Activated CD4-positive, alpha-beta T cell treated with anti-CD3 and anti-CD28 coated beads, Interleukin-2, amount 10 ng/mL, durations not matched to agents 7 days and 5 days (primary cell): ENCODE data around the gene RPL35A. TPM values are rescaled to one million over a fixed set of nuclear protein-coding genes. Genes with fewer than 3 reads are reported as not detected.

ENCODE experiments used
- CTCF ChIA-PET: fragments of 350-600 bp; sonication (Branson Sonifier 250); formaldehyde crosslinking; loops from one replicate; lab custom pipeline; 2021; ENCODE audit warnings: antibody characterized with exemption; lab: Charles Lee
- POLR2A ChIA-PET: fragments of 350-600 bp; sonication (Branson Sonifier 250); formaldehyde crosslinking; loops from one replicate; lab custom pipeline; 2021; ENCODE audit warnings: antibody characterized with exemption; lab: Charles Lee
- DNase-seq: peaks from one replicate; pipeline ENCODE4 v3.0.0-alpha.2; 2020
- H3K27ac Mint-ChIP-seq: one replicate; pipeline ENCODE4 v1.8.0; 2021; ENCODE audit warnings: mild to moderate bottlenecking, moderate library complexity, mixed read lengths
- H3K27me3 Mint-ChIP-seq: one replicate; pipeline ENCODE4 v1.8.0; 2021; ENCODE audit warnings: mixed read lengths
- H3K36me3 Mint-ChIP-seq: one replicate; pipeline ENCODE4 v1.8.0; 2021; ENCODE audit warnings: low read depth, mixed read lengths
- H3K4me1 Mint-ChIP-seq: one replicate; pipeline ENCODE4 v1.8.0; 2021; ENCODE audit warnings: mixed read lengths
- H3K4me3 Mint-ChIP-seq: one replicate; pipeline ENCODE4 v1.8.0; 2021; ENCODE audit warnings: mild to moderate bottlenecking, moderate library complexity, mixed read lengths
- H3K9me3 Mint-ChIP-seq: one replicate; pipeline ENCODE4 v1.8.0; 2021; ENCODE audit warnings: mixed read lengths
- total RNA-seq, 2 experiments: library from RNA; stranded (reverse); gene quantifications; one replicate each; pipeline ENCODE4 v1.2.3, GENCODE V29; 2021

RPL35A gene
- total RNA-seq, 2 experiments from 2014 or later, result 926 to 993 TPM

- Mint-ChIP-seq H3K9me3 (peaks cover 3% of the 10 kb centered on the region), H3K4me1 (no peaks in the 10 kb centered on the region), H3K27me3 (no peaks in the 10 kb centered on the region), H3K27ac (no peak overlapping the region), H3K36me3 (no peaks in the 10 kb centered on the region), H3K4me3 (no peak overlapping the region)
- ChIA-PET POLR2A (no interaction called here), CTCF (no interaction called here)
- DNase-seq, result no peak
Measured at GRCh38 chr3:197975311-197975710, 25.3 kb downstream of the RPL35A start.

- Mint-ChIP-seq H3K27ac (no peak overlapping the region), H3K4me3 (no peak overlapping the region), H3K4me1 (peaks cover 14% of the 10 kb centered on the region), H3K27me3 (no peaks in the 10 kb centered on the region), H3K36me3 (no peaks in the 10 kb centered on the region), H3K9me3 (no peaks in the 10 kb centered on the region)
- POLR2A ChIA-PET, result no interaction called here
- DNase-seq, result no peak
- CTCF ChIA-PET, result no interaction called here
Measured at GRCh38 chr3:197983076-197983475, 33.1 kb downstream of the RPL35A start.

- ChIA-PET CTCF (no interaction called here), POLR2A (no interaction called here)
- no peaks in the 10 kb centered on the region for H3K27me3 Mint-ChIP-seq
- H3K36me3 Mint-ChIP-seq, result no peaks in the 10 kb centered on the region
- H3K9me3 Mint-ChIP-seq, result no peaks in the 10 kb centered on the region
- no peak overlapping the region for H3K27ac Mint-ChIP-seq
- no peak overlapping the region for H3K4me3 Mint-ChIP-seq
- H3K4me1 Mint-ChIP-seq, result no peaks in the 10 kb centered on the region
- DNase-seq, result no peak
Measured at GRCh38 chr3:197989651-197990050, 39.7 kb downstream of the RPL35A start.

- CTCF ChIA-PET, result no interaction called here
- H3K27ac Mint-ChIP-seq, result no peak overlapping the region
- POLR2A ChIA-PET, result no interaction called here
Measured at GRCh38 chr3:197994736-197995135, 44.7 kb downstream of the RPL35A start.

GRCh38 chr3:197996855-197997254, 46.9 kb downstream of the RPL35A start:
- CTCF ChIA-PET, result interaction anchor here (0.9 to 2.0 kb wide), 2 partner anchors 38 to 90 kb away, joined by 3 to 6 read pairs; a partner anchor contains a TSS
- DNase-seq, result no peak
- POLR2A ChIA-PET, result no interaction called here
- H3K27ac Mint-ChIP-seq, result no peak overlapping the region
- no peak overlapping the region for H3K4me3 Mint-ChIP-seq
- no peaks in the 10 kb centered on the region for H3K4me1 Mint-ChIP-seq
- no peaks in the 10 kb centered on the region for H3K9me3 Mint-ChIP-seq
- no peaks in the 10 kb centered on the region for H3K36me3 Mint-ChIP-seq
- H3K27me3 Mint-ChIP-seq, result no peaks in the 10 kb centered on the region

More at GRCh38 chr3:197994736-197995135, 44.7 kb downstream of the RPL35A start:
- no peak for DNase-seq
- no peaks in the 10 kb centered on the region for H3K4me1 Mint-ChIP-seq
- no peaks in the 10 kb centered on the region for H3K36me3 Mint-ChIP-seq
- no peaks in the 10 kb centered on the region for H3K9me3 Mint-ChIP-seq
- H3K4me3 Mint-ChIP-seq, result no peak overlapping the region
- no peaks in the 10 kb centered on the region for H3K27me3 Mint-ChIP-seq

GRCh38 chr3:197997936-197998335, 47.9 kb downstream of the RPL35A start:
- CTCF ChIA-PET, result interaction anchor here (0.7 kb wide), 1 partner anchor 152 kb away, joined by 3 read pairs; no protein-coding TSS in a partner anchor
- no peak overlapping the region for H3K4me3 Mint-ChIP-seq

More at GRCh38 chr3:197997936-197998335, 47.9 kb downstream of the RPL35A start:
- Mint-ChIP-seq H3K27me3 (no peaks in the 10 kb centered on the region), H3K27ac (no peak overlapping the region), H3K9me3 (no peaks in the 10 kb centered on the region), H3K36me3 (no peaks in the 10 kb centered on the region), H3K4me1 (no peaks in the 10 kb centered on the region)
- no peak for DNase-seq
- POLR2A ChIA-PET, result no interaction called here

Other genes starting within 250 kb of the RPL35A start
- gene RUBCN, start 213.3 kb upstream of the RPL35A start, total RNA-seq, result 10 to 100 TPM; 43.3 to 44.5 TPM
- 10 to 100 TPM; 35.7 to 38.8 TPM for gene FYTTD1, start 200.3 kb upstream of the RPL35A start, total RNA-seq
- 10 to 100 TPM; 54.0 to 58.0 TPM for gene LRCH3, start 158.9 kb upstream of the RPL35A start, total RNA-seq
- gene LMLN, start 10.0 kb downstream of the RPL35A start, total RNA-seq, result 1 to 10 TPM; 2.7 to 3.1 TPM